DMS153 treated with DMSO at 0.1 percent for 48 hours (cell line): ENCODE data around the gene RHOU.
"Not testable (repeated sequence)": the region's sequence is repeated elsewhere in the genome, so short reads cannot be mapped to it uniquely, and the experiment has no call there.

Source experiments
- DNase-seq: peaks from one replicate; lab custom pipeline; 2025; ENCODE audit not compliant: unreplicated experiment; lab: John Stamatoyannopoulos, UW

RHOU gene

GRCh38 chr1:228755800-228756199 lies 20.5 kb downstream of the RHOU start:
- no peak for DNase-seq

DNA sequence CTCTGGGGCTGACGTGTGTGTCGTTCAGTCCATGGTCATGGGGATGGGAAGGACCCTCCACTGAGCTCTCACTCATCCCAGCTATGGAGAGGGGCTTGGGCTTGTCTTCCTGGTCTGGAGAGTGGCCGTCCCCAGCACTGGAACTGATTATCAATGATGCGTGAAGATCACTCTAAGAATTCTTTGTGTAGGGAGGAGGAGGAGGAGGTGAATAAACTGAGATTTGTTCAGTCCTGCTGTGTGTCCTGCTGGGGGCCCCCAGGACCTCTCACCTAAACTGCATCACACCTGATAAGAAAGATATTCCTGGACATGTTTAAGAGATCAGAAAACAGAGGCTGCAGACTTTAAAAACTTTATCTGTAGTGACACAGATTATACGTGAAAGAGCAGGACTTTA lies 21.2 kb downstream of the RHOU start:
- DNase-seq: no peak

GRCh38 chr1:228758447-228758846 lies 23.2 kb downstream of the RHOU start:
- DNase-seq: no peak

DNA sequence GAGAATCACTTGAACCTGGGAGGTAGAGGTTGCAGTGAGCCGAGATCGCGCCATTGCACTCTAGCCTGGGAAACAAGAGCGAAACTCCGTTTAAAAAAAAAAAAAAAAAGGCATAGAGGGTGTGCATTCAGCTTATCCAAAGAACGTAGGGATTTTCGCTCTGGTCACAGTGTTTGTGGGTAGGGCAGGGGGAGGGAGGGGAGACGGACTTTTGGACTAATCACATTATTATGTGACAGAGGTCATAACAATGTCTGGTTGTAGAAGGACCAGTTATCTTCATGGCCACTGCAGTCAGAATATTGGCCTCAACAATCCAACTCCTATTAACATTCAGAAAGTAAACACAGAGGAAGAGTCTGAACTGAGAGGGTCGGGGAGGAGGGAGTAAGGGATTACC lies 25.7 kb downstream of the RHOU start:
- DNase-seq: no peak

DNA sequence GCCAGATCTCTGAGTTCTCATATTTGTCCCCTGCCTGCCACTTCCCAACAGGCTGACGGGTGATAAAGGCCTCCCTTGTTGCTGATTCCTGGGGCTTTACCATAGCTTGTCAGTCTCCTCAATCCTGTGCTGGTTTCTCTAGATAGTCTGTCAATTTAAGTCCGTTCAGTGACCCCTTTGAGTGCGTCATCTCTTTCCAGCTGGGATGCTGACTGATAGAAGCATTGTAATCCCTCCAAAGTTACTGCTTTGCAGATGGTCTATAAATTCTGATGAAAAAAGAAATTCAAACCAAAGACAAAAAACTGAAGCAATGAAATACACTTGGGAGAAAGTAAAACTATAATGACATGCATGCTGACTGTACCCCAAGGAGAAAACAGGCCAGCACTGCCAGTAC lies 28.3 kb downstream of the RHOU start:
- DNase-seq: no peak

GRCh38 chr1:228765168-228765946 lies 30.1 kb downstream of the RHOU start:
- DNase-seq: no peak

DNA sequence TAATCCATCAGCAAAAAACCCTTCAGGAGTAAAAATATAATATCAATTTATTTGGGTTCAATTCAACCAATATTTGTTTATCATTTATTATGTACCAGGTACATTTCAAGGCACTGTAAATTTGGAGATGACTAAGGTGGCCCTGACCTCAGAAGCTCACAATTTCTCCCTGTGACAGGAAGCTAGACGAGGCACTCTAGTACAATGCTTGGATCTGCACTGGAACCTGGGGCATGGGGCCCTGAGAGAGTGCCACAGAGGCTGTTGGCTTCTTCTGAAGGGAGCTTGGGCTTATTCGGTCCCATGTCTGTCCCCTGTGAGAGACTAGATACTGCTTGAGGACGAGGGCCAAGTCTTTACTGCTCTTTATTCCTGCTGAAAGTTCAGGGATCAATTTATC lies 31.5 kb downstream of the RHOU start:
- no peak for DNase-seq

DNA sequence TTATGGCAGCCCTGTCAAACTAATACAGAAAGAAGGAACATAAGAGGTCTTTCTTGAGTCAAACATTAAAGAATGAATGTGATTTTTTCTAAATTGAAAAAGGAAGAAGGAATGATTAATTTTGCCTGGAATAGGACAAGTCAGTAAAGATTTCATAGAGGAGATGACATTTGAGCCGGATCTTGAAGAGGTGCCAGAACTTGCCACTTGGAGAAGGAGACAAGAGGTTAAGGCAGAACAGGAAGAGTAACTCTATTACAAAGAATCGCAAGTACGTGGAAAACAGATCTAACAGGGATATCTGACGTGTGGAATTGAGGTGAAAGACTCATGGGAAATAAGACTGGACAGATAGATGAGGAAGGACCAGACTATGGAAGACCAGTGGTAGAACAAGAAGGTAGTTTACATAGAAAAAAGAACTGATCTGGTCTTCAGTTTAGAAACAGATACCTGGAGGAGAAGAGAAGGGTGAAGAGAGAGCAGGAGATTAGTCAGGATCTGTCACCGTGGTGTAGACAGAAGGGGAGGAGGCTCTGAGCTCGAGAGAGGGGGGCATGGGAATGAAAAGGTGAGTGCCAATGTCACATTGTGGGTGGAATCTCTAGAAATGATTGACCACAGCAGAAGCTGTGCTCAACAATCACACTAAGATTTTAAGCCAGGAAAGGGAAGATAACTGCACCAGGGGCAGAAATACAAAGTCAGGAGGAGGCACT lies 32.5 kb downstream of the RHOU start:
- DNase-seq: no peak

DNA sequence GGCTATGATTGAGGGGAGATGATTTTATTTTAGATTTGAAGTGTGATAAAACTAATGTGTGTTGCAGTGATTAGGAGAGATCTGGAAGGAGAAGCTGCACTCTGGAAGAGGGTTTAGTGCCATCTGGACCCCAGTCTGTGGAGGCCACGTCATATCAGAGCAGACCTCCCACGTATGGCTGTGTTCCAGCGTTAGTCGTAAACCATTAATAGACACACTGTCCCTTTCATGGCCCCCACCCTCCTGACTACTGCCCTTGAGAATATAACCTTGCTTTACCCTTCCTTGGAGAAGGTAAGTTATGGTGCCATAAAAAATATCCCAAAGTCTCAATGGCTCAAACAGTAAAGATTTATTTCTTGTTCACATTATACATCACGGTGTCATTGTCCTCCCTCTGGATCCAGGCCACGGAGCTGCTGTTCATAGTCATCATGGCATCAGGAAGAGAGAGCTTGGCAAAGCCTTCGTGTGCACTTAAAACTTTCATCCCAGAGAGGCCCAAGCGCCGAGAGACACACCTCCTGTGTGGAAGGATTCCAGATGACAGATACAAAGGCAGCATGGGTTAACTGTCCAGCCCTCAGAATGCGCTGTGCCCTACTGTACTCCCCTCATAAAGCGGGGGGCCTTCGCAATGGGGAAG lies 33.2 kb downstream of the RHOU start:
- no peak for DNase-seq

DNA sequence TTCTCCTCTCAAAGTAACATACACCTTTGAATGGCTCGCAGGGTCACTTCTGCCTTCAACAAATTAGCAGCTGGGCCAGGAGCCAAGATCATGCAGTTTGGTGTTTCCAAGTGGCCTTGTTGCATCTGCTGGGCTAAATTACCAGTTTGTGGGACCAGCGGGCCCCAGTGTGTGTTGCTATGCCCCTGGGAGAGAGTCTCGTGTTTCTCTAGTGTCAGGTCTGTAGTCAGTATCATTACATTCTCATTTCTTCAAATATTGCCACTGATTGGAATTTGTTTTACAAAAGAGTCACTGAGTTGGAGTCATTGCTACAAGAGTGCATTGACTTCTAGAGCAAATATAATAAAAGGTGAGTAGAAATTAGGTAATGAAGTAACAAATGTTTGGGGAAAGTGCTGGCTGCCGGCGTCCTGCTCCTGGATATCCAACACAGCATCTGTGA lies 35.5 kb downstream of the RHOU start:
- peak; percentile 30 for DNase-seq

GRCh38 chr1:228772516-228773212 lies 37.4 kb downstream of the RHOU start:
- no peak for DNase-seq

DNA sequence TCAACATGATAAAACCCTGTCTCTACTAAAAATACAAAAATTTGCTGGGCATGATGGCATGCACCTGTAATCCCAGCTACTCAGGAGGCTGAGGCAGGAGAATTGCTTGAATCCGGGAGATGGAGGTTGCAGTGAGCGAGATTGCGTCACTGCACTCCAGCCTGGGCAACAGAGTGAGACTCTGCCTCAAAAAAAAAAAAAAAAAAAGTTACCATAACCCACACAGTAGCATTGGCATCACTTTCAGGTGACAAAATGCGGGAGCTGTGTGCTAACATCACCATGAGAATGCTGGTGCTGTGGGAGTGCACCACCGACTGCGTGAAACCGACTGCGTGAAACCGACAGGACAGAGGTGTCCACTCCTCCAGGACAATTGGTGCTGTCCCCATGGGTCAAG lies 40.7 kb downstream of the RHOU start:
- not testable (repeated sequence) for DNase-seq

- no peak for DNase-seq
Measured at GRCh38 chr1:228776449-228776848, 41.2 kb downstream of the RHOU start.

DNA sequence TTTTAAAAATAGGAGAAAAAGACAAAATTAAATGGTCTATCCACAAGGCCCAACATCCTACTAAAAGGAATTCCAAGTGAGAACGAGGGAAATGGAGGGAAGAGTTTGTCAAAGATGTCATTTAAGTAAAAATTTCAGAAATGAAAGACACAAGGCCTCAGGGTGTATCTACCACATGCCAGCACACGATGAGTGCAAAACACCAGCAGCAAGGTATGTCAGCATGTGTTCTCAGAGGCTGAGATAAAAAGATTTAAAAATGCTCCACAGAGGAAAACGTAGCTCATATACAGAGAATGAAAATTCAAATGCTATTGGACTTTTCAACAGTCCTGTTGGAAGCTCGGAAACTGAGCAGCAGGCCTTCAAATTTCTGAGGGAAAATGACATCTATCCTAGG lies 42.0 kb downstream of the RHOU start:
- DNase-seq: no peak

GRCh38 chr1:228778026-228778425 lies 42.7 kb downstream of the RHOU start:
- DNase-seq: no peak

DNA sequence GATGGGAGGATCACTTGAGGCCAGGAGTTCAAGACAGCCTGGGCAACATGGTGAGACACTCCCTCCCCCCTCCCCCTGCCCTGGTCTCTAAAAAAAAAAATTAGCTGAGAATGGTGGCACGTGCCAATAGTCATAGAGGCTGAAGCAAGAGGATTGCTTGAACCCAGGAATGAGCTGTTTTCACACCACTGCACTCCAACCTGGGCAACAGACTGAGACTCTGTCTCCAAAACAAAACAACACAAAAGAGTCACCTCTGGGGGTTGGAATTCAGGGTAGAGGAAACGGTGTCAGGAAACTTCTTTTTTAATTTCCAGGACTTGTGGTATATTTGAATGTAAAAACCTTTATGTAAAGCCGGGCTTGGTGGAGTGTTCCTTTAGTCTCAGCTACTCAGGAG lies 43.2 kb downstream of the RHOU start:
- DNase-seq: no peak

- DNase-seq: no peak
Measured at GRCh38 chr1:228778961-228779360, 43.7 kb downstream of the RHOU start.

DNA sequence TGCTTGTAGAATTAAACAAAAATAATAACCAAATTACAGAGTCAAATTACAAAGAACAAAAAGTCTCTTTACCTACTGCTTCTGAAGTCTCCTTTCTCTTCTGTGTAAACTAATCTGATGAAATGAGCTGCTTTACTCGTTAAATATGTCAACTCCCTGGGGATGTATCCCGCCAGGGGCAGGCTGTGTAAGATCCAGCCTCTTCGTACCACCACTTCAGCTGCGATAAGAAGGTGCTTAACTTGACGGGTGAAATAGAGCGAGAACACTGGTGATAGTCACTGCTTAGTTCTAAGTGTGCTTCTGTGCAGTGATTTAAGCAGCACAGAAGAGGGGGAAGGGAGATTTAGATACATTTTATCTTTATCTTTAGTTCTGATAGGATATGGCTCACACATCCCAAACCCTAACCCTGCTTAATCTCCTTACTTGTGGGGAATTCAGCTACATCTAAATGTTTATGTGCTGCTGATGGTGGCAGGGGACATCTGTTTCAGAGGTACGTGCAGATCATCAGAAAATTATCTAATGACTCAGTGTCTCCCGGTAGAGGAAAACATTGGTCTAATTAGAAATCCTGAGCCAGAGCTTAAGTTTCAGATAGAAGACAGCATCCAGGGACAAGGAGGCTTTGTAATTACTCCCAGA lies 46.0 kb downstream of the RHOU start:
- DNase-seq: peak; percentile 63

DNA sequence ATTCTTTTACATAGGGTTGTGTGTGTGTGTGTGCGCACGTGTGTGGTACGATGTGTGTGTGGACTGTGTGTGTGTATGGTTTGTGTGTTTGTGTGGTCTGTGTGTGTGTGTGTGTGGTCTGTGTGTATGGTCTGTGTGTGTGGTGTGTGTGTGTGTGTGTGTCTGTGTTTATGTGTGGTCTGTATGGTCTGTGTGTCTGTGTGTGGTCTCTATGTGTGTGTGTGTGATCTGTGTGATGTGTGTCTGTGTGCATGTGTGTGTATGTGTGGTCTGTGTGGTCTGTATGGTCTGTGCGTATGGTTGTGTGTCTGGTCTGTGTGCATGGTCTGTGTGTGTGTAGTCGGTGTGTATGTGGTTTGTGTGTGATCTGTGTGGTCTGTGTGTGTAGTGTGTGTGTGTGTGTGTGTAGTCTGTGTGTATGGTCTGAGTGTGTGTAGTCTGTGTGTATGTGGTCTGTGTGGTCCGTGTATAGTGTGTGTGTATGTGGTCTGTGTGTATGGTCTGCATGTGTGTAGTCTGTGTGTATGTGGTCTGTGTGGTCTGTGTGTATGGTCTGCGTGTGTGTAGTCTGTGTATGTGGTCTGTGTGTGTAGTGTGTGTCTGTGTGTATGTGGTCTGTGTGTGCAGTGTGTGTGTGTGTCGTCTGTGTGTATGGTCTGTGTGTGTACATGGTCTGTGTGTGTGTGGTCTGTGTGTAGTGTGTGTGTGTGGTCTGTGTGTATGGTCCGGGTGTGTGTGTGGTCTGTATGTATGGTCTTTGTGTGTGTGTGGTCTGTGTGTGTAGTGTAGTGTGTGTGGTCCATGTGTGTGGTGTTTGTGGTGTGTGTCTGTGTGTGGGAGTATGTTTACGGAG lies 46.8 kb downstream of the RHOU start:
- DNase-seq: no peak
